Chondrocyte (in vitro differentiated cells): ENCODE results near the gene TEDC2. TPM values are rescaled to one million over a fixed set of nuclear protein-coding genes. Genes with fewer than 3 reads are reported as not detected.

ENCODE experiments used
- DNase-seq: peaks from one replicate; pipeline ENCODE4 v3.0.0; 2021; ENCODE audit warnings: mixed read lengths, low spot score
- H3K27ac Mint-ChIP-seq: one replicate; pipeline ENCODE4 v1.8.0; 2021; ENCODE audit warnings: mild to moderate bottlenecking, moderate library complexity, mixed read lengths; ENCODE audit not compliant: unreplicated experiment
- H3K27me3 Mint-ChIP-seq: 2 replicates; pipeline ENCODE4 v1.8.0; 2021; ENCODE audit warnings: low read depth, mixed read lengths
- H3K36me3 Mint-ChIP-seq: 2 replicates; pipeline ENCODE4 v1.8.0; 2021; ENCODE audit warnings: low read depth, mixed read lengths
- H3K4me1 Mint-ChIP-seq: 2 replicates; pipeline ENCODE4 v1.8.0; 2021; ENCODE audit warnings: low read depth, mild to moderate bottlenecking, mixed read lengths
- H3K4me3 Mint-ChIP-seq: one replicate; pipeline ENCODE4 v1.8.0; 2021; ENCODE audit warnings: mild to moderate bottlenecking, moderate library complexity, mixed read lengths; ENCODE audit not compliant: unreplicated experiment
- H3K9me3 Mint-ChIP-seq: 2 replicates; pipeline ENCODE4 v1.8.0; 2021; ENCODE audit warnings: low read depth, mixed read lengths
- total RNA-seq: library from RNA; stranded (reverse); gene quantifications from 3 replicates; pipeline ENCODE4 v1.2.1, GENCODE V29; 2021
- TF ChIP-seq, protein P1 (sequence below): fragments of 200-600 bp; sonication (generic); IDR thresholded peaks from 2 replicates; pipeline ENCODE4 v1.5.0; 2021; ENCODE audit warnings: antibody characterized with exemption, mild to moderate bottlenecking, moderate library complexity

TEDC2 gene
- total RNA-seq, 1 donor from 2014 or later, result 3.9 TPM

DNA sequence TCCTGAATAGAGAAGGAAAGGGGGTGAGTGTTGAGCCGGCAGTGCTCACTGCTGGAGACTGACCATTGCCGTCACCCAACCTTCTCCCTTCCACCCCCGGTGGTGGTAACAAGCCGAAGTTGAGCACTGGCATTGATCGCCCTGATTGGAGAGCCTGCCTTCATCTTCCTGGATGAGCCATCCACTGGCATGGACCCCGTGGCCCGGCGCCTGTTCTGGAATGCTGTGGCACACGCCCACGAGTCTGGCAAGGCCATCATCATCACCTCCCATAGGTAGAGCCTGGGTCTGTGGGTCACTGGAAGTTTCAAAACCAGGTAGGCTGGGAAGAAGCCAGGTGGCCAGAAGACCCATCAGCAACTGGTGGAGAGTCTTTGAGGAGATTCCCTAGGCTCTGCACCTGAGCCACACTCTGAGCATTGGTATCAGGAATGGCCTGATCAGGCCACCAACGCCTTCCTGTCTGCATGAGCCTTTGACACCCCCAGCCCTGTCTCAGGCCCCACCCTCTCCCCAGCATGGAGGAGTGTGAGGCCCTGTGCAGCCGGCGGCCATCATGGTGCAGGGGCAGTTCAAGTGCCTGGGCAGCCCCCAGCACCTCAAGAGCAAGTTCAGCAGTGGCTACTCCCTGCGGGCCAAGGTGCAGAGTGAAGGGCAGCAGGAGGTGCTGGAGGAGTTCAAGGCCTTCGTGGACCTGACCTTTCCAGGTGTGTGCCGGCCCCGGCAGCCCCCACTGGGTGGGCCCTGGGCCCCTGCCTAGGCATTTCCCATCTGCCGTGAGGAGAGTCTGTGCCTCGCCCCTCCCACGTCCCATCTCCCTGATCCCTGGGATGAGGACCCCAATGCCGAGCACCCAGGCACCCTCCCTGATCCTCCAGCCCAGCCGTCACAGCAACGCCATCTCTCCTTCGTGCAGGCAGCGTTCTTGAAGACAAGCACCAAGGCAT, 35.6 kb upstream of the TEDC2 start:
- no peak for DNase-seq
- H3K4me3 Mint-ChIP-seq, result no peak overlapping the region
- no peak overlapping the region for H3K27ac Mint-ChIP-seq
- H3K27me3 Mint-ChIP-seq, result peaks cover 2% of the 10 kb centered on the region
- TF ChIP-seq, protein P1, sequence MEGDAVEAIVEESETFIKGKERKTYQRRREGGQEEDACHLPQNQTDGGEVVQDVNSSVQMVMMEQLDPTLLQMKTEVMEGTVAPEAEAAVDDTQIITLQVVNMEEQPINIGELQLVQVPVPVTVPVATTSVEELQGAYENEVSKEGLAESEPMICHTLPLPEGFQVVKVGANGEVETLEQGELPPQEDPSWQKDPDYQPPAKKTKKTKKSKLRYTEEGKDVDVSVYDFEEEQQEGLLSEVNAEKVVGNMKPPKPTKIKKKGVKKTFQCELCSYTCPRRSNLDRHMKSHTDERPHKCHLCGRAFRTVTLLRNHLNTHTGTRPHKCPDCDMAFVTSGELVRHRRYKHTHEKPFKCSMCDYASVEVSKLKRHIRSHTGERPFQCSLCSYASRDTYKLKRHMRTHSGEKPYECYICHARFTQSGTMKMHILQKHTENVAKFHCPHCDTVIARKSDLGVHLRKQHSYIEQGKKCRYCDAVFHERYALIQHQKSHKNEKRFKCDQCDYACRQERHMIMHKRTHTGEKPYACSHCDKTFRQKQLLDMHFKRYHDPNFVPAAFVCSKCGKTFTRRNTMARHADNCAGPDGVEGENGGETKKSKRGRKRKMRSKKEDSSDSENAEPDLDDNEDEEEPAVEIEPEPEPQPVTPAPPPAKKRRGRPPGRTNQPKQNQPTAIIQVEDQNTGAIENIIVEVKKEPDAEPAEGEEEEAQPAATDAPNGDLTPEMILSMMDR, result no peak
- no peaks in the 10 kb centered on the region for H3K9me3 Mint-ChIP-seq
- peaks cover 14% of the 10 kb centered on the region for H3K4me1 Mint-ChIP-seq
- no peaks in the 10 kb centered on the region for H3K36me3 Mint-ChIP-seq

DNA sequence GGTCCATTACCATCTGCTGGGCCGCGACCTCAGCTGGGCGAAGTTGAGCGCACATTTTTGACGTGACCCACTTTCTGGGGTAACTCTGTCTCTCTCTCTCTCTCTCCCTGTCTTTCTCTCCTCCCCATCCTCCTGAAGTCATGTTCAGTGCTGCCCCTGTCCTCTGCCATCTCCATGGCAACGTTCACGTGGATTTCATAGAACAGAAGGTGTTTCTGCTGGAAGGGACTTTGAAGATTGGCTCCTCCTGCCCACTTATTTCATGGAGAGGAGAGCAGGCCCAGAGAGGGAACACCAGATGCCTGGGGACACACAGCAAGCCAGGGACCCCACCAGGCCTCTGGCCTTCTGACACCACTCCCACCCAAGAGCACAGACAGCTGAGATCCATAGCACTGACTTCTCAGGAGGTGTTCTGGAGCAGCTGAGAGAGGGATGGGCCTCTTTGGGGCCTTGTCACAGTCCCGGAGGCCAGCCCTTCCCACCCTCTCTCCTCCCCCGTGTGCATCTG, 34.8 kb upstream of the TEDC2 start:
- TF ChIP-seq, protein P1, result no peak
- no peak overlapping the region for H3K27ac Mint-ChIP-seq
- peaks cover 18% of the 10 kb centered on the region for H3K4me1 Mint-ChIP-seq
- H3K9me3 Mint-ChIP-seq, result no peaks in the 10 kb centered on the region
- no peak overlapping the region for H3K4me3 Mint-ChIP-seq
- H3K27me3 Mint-ChIP-seq, result peaks cover 2% of the 10 kb centered on the region
- no peak for DNase-seq
- H3K36me3 Mint-ChIP-seq, result no peaks in the 10 kb centered on the region

DNA sequence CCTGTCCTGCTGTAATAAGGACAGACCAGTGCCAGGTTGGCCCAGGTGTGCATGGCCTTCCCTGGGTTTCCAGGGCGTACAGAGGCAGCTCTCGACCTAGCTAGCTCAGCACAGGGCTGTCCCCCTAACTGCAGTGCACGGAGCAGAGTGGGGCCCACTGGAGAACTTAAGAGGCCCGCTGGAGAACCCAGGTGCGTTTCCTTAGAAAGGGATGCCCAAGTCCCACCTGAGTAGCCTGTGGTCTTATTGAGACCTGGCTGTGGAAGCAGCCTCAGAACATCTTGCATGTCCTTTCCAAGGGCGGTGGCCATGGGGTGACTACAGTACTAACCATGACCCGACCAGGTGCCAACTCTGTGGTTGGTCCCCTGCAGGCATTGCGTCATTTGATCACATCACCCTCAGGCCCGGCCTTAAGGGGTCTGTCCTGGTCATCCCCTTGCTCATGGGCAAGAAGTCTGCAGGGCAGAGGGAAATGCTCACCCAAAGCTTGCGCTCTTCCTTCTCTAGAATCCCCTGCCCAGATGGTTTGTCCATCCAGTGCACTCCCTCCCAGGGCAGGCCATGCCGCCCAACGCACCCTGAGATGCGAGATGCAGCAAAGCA, 34.0 kb upstream of the TEDC2 start:
- peaks cover 2% of the 10 kb centered on the region for H3K27me3 Mint-ChIP-seq
- peaks cover 23% of the 10 kb centered on the region for H3K4me1 Mint-ChIP-seq
- no peaks in the 10 kb centered on the region for H3K36me3 Mint-ChIP-seq
- H3K4me3 Mint-ChIP-seq, result no peak overlapping the region
- H3K27ac Mint-ChIP-seq, result no peak overlapping the region
- TF ChIP-seq, protein P1, result no peak
- no peaks in the 10 kb centered on the region for H3K9me3 Mint-ChIP-seq
- no peak for DNase-seq

DNA sequence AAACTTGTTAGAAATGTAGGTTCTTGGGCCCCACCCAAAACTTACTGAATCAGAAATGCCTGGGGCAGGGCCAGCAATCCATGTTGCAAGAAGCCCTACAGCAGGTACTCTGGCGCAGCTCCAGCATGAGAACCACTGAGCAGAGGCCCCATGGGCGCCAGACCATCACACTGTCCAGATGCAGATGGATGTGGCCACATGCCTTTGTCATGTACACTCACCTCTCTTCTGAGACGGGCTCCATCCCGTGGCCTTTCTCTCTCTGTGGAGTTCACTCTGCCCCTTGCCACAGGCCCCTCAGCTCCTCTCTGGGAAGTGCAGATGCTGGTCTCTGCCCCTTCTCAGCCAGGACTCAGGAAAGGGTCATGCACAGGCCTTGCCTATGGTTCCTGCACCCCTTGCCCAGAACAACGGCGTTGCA, 33.0 kb upstream of the TEDC2 start:
- Mint-ChIP-seq H3K27ac (no peak overlapping the region), H3K36me3 (no peaks in the 10 kb centered on the region), H3K4me1 (peaks cover 24% of the 10 kb centered on the region), H3K9me3 (no peaks in the 10 kb centered on the region), H3K27me3 (no peaks in the 10 kb centered on the region), H3K4me3 (no peak overlapping the region)
- TF ChIP-seq, protein P1, result no peak
- DNase-seq, result peak; percentile 83

DNA sequence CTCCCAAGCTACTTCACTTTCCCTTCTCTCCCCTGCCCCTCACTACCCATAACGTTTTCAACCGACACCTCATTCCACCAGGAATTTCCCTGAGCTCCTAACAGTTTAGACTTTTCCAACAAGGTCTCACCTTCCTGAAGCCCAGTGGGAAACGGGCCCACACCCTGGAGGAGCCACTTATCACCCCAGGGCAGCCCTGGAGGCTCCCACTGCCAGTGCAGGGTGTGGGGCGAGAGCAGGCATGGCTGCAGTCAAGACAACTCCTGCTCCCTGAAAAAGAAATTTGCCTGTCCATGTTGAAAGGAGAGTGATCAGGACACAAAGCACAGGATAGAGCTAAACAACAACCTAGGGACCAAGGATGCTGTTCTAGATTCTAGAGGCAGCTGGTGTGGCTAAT, 32.4 kb upstream of the TEDC2 start:
- Mint-ChIP-seq H3K4me1 (peaks cover 24% of the 10 kb centered on the region), H3K27me3 (no peaks in the 10 kb centered on the region), H3K36me3 (no peaks in the 10 kb centered on the region), H3K9me3 (no peaks in the 10 kb centered on the region), H3K27ac (no peak overlapping the region), H3K4me3 (no peak overlapping the region)
- DNase-seq, result peak; percentile 44
- TF ChIP-seq, protein P1, result no peak
